Measurements from ENCODE around the gene FOXM1.

FOXM1 gene

DNA sequence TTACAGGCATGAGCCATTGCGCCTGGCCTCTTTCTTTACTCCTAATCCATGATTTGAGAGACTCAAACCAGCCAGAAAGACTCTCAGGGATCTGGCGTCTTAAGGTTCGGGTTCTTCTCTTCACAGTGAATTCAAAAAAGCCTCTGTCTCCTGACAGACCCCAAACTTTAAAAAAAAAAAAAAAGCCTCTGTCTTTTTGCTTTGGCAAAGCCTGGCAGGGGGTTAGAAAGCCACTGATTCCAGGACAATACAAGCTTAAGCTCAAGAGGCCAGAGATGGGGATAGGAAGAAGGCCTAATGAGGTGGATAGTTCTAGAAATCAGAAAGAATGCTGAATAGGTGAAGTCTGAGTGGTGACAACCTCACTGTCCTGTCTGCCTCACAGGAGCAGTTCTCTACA, 50.9 kb downstream of the FOXM1 start:
- no peak for TF ChIP-seq CTCF (IDR thresholded peaks at IDR 0.05; ENCODE audit: borderline replicate concordance, control extremely low read depth, extremely low read depth, insufficient read depth, missing control alignments)
- DNase-seq (ENCODE audit: low spot score) = no peak
- in situ Hi-C loops (cut with MboI; ENCODE audit: low sequenced_read_pairs, unreplicated experiment) = no loop called here

DNA sequence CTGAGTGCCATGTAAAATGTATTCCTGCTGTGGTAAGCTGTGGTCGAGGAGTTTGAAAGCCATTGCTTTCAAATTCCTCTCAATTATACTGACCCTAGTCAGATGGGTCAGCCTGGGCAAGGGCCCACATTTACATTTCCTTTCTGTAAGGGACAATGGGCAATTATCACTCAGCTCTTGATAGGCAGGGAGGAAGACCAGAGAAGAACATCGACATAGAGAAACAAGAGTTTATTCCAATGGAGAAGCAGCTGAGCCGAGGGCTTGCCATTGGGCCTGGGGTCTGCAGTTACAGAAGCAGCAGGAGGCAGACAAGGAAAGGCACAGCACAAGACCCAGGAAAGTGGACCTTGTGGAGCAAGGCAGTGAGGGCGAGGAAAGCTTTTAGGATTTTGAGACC, 51.8 kb downstream of the FOXM1 start:
- in situ Hi-C loops (cut with MboI; ENCODE audit: low sequenced_read_pairs, unreplicated experiment) = no loop called here
- DNase-seq (ENCODE audit: low spot score) = no peak
- no peak for TF ChIP-seq CTCF (IDR thresholded peaks at IDR 0.05; ENCODE audit: borderline replicate concordance, control extremely low read depth, extremely low read depth, insufficient read depth, missing control alignments)

DNA sequence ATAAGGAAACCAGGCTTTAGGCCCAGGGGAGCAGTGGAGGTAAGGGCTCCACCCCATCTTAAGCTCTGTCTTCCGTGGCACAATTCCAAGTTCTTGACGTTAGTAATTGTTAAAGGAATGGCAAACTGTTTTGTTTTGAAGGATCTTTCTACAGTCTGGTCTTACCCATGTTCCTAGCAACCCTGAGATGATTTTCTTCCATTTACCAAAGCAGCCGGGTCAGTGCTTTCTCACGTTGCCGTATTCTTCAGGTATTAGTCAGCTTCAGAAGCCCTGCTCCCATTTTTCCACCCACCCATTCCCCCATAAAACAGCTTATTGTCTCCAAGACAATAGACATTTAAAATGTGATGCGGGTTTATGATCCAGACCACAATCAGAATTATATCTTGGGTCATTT, 52.4 kb downstream of the FOXM1 start:
- in situ Hi-C loops (cut with MboI; ENCODE audit: low sequenced_read_pairs, unreplicated experiment) = no loop called here
- no peak for DNase-seq (ENCODE audit: low spot score)
- no peak for TF ChIP-seq CTCF (IDR thresholded peaks at IDR 0.05; ENCODE audit: borderline replicate concordance, control extremely low read depth, extremely low read depth, insufficient read depth, missing control alignments)

DNA sequence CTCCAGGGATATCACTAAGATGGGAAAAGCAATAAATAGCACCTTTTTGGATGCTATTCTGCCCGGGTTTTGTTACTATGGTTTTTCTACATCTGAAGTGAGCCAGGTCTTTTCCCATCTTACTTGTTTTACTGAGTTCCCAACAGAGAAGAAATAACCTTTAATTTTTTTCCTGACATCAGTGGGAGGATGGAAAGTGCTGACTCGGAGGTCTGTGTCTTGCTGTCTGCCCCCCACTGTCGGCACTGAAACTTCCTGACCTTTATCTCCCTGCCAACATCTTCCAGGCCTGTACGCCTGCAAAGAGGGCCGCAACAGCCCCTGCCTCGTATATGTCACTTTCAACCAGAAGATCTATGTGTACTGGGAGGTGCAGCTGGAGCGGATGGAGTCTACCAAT, 53.5 kb downstream of the FOXM1 start:
- no peak for DNase-seq (ENCODE audit: low spot score)
- in situ Hi-C loops (cut with MboI; ENCODE audit: low sequenced_read_pairs, unreplicated experiment) = no loop called here
- TF ChIP-seq CTCF (IDR thresholded peaks at IDR 0.05; ENCODE audit: borderline replicate concordance, control extremely low read depth, extremely low read depth, insufficient read depth, missing control alignments) = no peak

DNA sequence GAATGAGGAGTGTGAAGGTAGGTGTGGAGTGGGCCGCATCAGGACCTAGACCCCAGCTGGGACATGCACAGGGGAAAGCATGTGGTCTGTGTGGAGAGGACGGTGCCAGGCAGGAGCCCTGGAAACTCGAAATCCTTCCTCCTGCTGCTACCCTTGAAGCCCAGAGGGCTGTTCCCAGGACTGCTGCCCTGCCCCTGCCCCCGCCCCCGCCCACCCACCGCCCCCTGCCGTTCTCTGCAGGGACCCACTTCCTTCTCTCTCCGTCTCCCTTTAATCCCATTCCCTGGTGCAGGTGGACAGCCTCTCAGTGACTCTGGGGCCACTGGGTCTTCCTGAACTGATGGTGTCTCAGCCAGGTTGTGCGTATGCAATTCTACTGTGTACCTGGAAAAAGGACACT, 56.5 kb downstream of the FOXM1 start:
- no peak for TF ChIP-seq CTCF (IDR thresholded peaks at IDR 0.05; ENCODE audit: borderline replicate concordance, control extremely low read depth, extremely low read depth, insufficient read depth, missing control alignments)
- no peak for DNase-seq (ENCODE audit: low spot score)
- in situ Hi-C loops (cut with MboI; ENCODE audit: low sequenced_read_pairs, unreplicated experiment) = no loop called here

DNA sequence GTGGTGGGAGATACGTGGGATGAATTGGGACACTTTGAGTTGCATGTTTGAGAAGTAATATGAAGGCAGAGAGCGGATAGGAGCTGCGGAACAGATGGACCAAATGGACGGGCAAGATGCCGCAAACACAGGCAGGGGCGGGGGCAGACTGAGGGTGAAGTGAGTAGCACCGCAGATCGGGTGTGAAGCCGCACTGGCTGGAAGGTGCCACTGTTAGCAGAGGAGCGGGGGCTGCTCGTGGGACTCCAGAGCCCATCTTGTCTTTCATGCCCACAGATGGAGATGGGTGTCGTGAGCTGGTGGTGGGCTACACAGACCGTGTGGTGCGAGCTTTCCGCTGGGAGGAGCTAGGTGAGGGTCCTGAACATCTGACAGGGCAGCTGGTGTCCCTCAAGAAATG, 57.2 kb downstream of the FOXM1 start:
- TF ChIP-seq CTCF (IDR thresholded peaks at IDR 0.05; ENCODE audit: borderline replicate concordance, control extremely low read depth, extremely low read depth, insufficient read depth, missing control alignments) = no peak
- DNase-seq (ENCODE audit: low spot score) = no peak
- in situ Hi-C loops (cut with MboI; ENCODE audit: low sequenced_read_pairs, unreplicated experiment) = no loop called here
